H9 (cell line): ENCODE results near the gene VKORC1. TPM values are rescaled to one million over a fixed set of nuclear protein-coding genes. Genes with fewer than 3 reads are reported as not detected.

Experiments
- DNase-seq: peaks from one replicate; pipeline ENCODE4 v3.0.0-alpha.2; 2017
- H2AFZ ChIP-seq: one replicate; pipeline ENCODE4 v1.6.1; 2013; ENCODE audit warnings: mild to moderate bottlenecking, low read length, control low read depth, moderate library complexity
- H2AK5ac ChIP-seq: 2 replicates; pipeline ENCODE4 v1.6.1; 2013; ENCODE audit warnings: low read length, control low read depth, mixed read lengths; ENCODE audit not compliant: insufficient read length
- H2BK120ac ChIP-seq: one replicate; pipeline ENCODE4 v1.6.1; 2013; ENCODE audit warnings: low read depth, mild to moderate bottlenecking, low read length, control low read depth, inconsistent platforms; ENCODE audit not compliant: poor library complexity, severe bottlenecking
- H2BK12ac ChIP-seq: 2 replicates; pipeline ENCODE4 v1.6.1; 2013; ENCODE audit warnings: low read length, control low read depth, mixed read lengths, low read depth; ENCODE audit not compliant: insufficient read length
- H2BK15ac ChIP-seq: 2 replicates; pipeline ENCODE4 v1.6.1; 2013; ENCODE audit warnings: low read depth, low read length, control low read depth
- H2BK20ac ChIP-seq: one replicate; pipeline ENCODE4 v1.6.1; 2013; ENCODE audit warnings: low read depth, mild to moderate bottlenecking, low read length, control low read depth, inconsistent platforms; ENCODE audit not compliant: poor library complexity, severe bottlenecking
- H2BK5ac ChIP-seq: 2 replicates; pipeline ENCODE4 v1.6.1; 2013; ENCODE audit warnings: low read length, control low read depth, mixed read lengths; ENCODE audit not compliant: insufficient read length
- H3K14ac ChIP-seq: 2 replicates; pipeline ENCODE4 v1.6.1; 2013; ENCODE audit warnings: low read length, control low read depth; ENCODE audit not compliant: insufficient read depth
- H3K18ac ChIP-seq: 2 replicates; pipeline ENCODE4 v1.6.1; 2013; ENCODE audit warnings: low read depth, mild to moderate bottlenecking, mixed read lengths, low read length, control low read depth; ENCODE audit not compliant: insufficient read length
- H3K23ac ChIP-seq: 2 replicates; pipeline ENCODE4 v1.6.1; 2013; ENCODE audit warnings: low read length, control low read depth, mixed read lengths, low read depth; ENCODE audit not compliant: insufficient read length
- H3K23me2 ChIP-seq: 2 replicates; pipeline ENCODE4 v1.6.1; 2013; ENCODE audit warnings: low read depth, mild to moderate bottlenecking, mixed read lengths, low read length, control low read depth; ENCODE audit not compliant: insufficient read length, poor library complexity, severe bottlenecking
- H3K27ac ChIP-seq: 2 replicates; pipeline ENCODE4 v1.5.1; 2013; ENCODE audit warnings: low read length, control low read depth, mixed read lengths, low read depth; ENCODE audit not compliant: insufficient read length
- H3K27me3 ChIP-seq: 2 replicates; pipeline ENCODE4 v1.6.1; 2013; ENCODE audit warnings: low read length, control low read depth, inconsistent platforms; ENCODE audit not compliant: insufficient read depth
- H3K4ac ChIP-seq: 2 replicates; pipeline ENCODE4 v1.6.1; 2013; ENCODE audit warnings: low read depth, mild to moderate bottlenecking, control low read depth, inconsistent platforms, low read length, moderate library complexity
- H3K4me1 ChIP-seq: 2 replicates; pipeline ENCODE4 v1.6.1; 2013; ENCODE audit warnings: low read length, control low read depth, inconsistent platforms; ENCODE audit not compliant: insufficient read depth
- H3K4me2 ChIP-seq: 2 replicates; pipeline ENCODE4 v1.6.1; 2013; ENCODE audit warnings: low read length, control low read depth, mixed read lengths; ENCODE audit not compliant: insufficient read length, insufficient read depth
- H3K56ac ChIP-seq: 2 replicates; pipeline ENCODE4 v1.6.1; 2013; ENCODE audit warnings: low read depth, mild to moderate bottlenecking, mixed read lengths, low read length, control low read depth; ENCODE audit not compliant: insufficient read length
- H3K79me1 ChIP-seq: 2 replicates; pipeline ENCODE4 v1.6.1; 2013; ENCODE audit warnings: low read depth, mild to moderate bottlenecking, moderate library complexity, low read length, control low read depth, inconsistent platforms; ENCODE audit not compliant: insufficient read depth, poor library complexity, severe bottlenecking
- H3K79me2 ChIP-seq: 2 replicates; pipeline ENCODE4 v1.6.1; 2013; ENCODE audit warnings: low read length, control low read depth, inconsistent platforms; ENCODE audit not compliant: insufficient read depth
- H3K9ac ChIP-seq: 2 replicates; pipeline ENCODE4 v1.6.1; 2013; ENCODE audit warnings: low read length, control low read depth, mixed read lengths; ENCODE audit not compliant: insufficient read length; ENCODE audit errors: extremely low read depth
- H3K9me3 ChIP-seq: one replicate; pipeline ENCODE4 v1.6.1; 2013; ENCODE audit warnings: low read depth, low read length, inconsistent platforms; ENCODE audit not compliant: control insufficient read depth
- H3T11ph ChIP-seq: one replicate; pipeline ENCODE4 v1.6.1; 2013; ENCODE audit warnings: mild to moderate bottlenecking, low read length, control low read depth, inconsistent platforms
- H4K20me1 ChIP-seq: one replicate; pipeline ENCODE4 v1.6.1; 2013; ENCODE audit not compliant: control insufficient read depth, insufficient read length, insufficient read depth
- H4K5ac ChIP-seq: 2 replicates; pipeline ENCODE4 v1.6.1; 2013; ENCODE audit warnings: low read depth, mild to moderate bottlenecking, mixed read lengths, low read length, control low read depth; ENCODE audit not compliant: insufficient read length
- H4K8ac ChIP-seq: replicated peaks from 2 replicates; pipeline ENCODE4 v1.6.1; 2013; ENCODE audit warnings: low read length, control low read depth, mixed read lengths, low read depth; ENCODE audit not compliant: insufficient read length
- H4K91ac ChIP-seq: 2 replicates; pipeline ENCODE4 v1.6.1; 2013; ENCODE audit warnings: low read depth, mild to moderate bottlenecking, moderate library complexity, mixed read lengths, low read length, control low read depth; ENCODE audit not compliant: insufficient read length
- H3K27ac Mint-ChIP-seq, 3 experiments: 2 replicates in 2 of 3; 3 replicates in 1 of 3; pipeline ENCODE4 v1.8.0; 2020 to 2021; ENCODE audit warnings: mixed read lengths in 3 of 3, mild to moderate bottlenecking in 1 of 3, moderate library complexity in 1 of 3
- H3K27me3 Mint-ChIP-seq: 2 replicates; pipeline ENCODE4 v1.8.0; 2021; ENCODE audit warnings: low read depth, mild to moderate bottlenecking, moderate library complexity, mixed read lengths
- H3K36me3 Mint-ChIP-seq, 3 experiments: 2 replicates in 2 of 3; 3 replicates in 1 of 3; pipeline ENCODE4 v1.8.0; 2020 to 2021; ENCODE audit warnings: low read depth in 3 of 3, mixed read lengths in 3 of 3; ENCODE audit not compliant: insufficient read depth in 1 of 3
- H3K4me1 Mint-ChIP-seq, 2 experiments: 2 replicates each; pipeline ENCODE4 v1.8.0; 2020; ENCODE audit warnings: mixed read lengths in 2 of 2
- H3K4me3 Mint-ChIP-seq, 2 experiments: 2 replicates in 1 of 2; 3 replicates in 1 of 2; pipeline ENCODE4 v1.8.0; 2020 to 2021; ENCODE audit warnings: mild to moderate bottlenecking in 2 of 2, mixed read lengths in 2 of 2, moderate library complexity in 1 of 2
- H3K9me3 Mint-ChIP-seq, 2 experiments: 2 replicates in 1 of 2; 3 replicates in 1 of 2; pipeline ENCODE4 v1.8.0; 2020; ENCODE audit warnings: mild to moderate bottlenecking in 2 of 2, mixed read lengths in 2 of 2, moderate library complexity in 1 of 2
- WGBS: extraction: QIAGEN DNeasy Blood & Tissue Kit; methylation state at CpG from one replicate; pipeline ENCODE4 v1.1.7; 2013; ENCODE audit warnings: missing lambda C conversion rate, low lambda C conversion rate, mixed read lengths; ENCODE audit not compliant: insufficient read length; ENCODE audit errors: extremely low coverage; 5-methylcytosine and 5-hydroxymethylcytosine counted together
- total RNA-seq: library from RNA; stranded (reverse); gene quantifications from 2 replicates; pipeline ENCODE4 v1.2.1, GENCODE V29; 2021
- TF ChIP-seq, protein P1 (sequence below): fragments of 200-600 bp; sonication (generic); conservative IDR thresholded peaks from 3 replicates; pipeline ENCODE4 v1.8.0; 2021; ENCODE audit warnings: antibody characterized with exemption, mild to moderate bottlenecking

VKORC1 gene
- total RNA-seq, 1 experiment from 2014 or later: 93.9 TPM

DNA sequence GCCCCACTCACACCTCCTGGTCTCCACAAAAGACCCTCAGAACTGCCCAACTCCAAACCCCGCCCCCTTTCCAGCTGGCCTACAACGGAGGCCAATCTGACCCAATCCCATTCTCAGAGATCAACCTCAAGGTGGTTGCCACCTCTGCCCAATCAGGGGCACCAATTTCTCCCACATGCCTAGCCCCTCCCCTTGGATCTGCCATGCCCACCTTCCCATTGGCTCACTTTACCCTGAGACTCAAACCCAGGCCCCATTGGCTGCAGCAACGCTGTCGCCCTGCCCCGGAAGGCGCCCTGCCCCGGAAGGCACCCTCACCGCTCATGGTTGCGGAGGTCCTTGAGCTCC is 31.1 kb downstream of the VKORC1 start:
- Mint-ChIP-seq H3K4me3 (no peak overlapping the region), H3K27me3 (no peaks in the 10 kb centered on the region), H3K4me1 (no peaks in the 10 kb centered on the region), H3K36me3 (peaks cover 22 to 51% (median 40%) of the 10 kb centered on the region in 3 experiments), H3K27ac (peak overlapping the region in 2 of 3 experiments; percentile 23 to 39; a peak in 1 of 7 replicates), H3K9me3 (no peaks in the 10 kb centered on the region)
- no peaks in the 10 kb centered on the region for H3K4me1 ChIP-seq
- no peak overlapping the region for H3K56ac ChIP-seq
- TF ChIP-seq, protein P1, sequence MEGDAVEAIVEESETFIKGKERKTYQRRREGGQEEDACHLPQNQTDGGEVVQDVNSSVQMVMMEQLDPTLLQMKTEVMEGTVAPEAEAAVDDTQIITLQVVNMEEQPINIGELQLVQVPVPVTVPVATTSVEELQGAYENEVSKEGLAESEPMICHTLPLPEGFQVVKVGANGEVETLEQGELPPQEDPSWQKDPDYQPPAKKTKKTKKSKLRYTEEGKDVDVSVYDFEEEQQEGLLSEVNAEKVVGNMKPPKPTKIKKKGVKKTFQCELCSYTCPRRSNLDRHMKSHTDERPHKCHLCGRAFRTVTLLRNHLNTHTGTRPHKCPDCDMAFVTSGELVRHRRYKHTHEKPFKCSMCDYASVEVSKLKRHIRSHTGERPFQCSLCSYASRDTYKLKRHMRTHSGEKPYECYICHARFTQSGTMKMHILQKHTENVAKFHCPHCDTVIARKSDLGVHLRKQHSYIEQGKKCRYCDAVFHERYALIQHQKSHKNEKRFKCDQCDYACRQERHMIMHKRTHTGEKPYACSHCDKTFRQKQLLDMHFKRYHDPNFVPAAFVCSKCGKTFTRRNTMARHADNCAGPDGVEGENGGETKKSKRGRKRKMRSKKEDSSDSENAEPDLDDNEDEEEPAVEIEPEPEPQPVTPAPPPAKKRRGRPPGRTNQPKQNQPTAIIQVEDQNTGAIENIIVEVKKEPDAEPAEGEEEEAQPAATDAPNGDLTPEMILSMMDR: no peak
- no peaks in the 10 kb centered on the region for H3K27me3 ChIP-seq
- H3K9me3 ChIP-seq: no peaks in the 10 kb centered on the region
- H2AFZ ChIP-seq: no peak overlapping the region
- H4K91ac ChIP-seq: no peak overlapping the region
- H4K8ac ChIP-seq: no peak overlapping the region
- H3K9ac ChIP-seq: no peak overlapping the region
- peak; percentile 55 for DNase-seq
- H3K14ac ChIP-seq: no peak overlapping the region
- H3T11ph ChIP-seq: no peak overlapping the region
- WGBS: no CpG with 5 or more reads among the region's 9 CpGs
- no peaks in the 10 kb centered on the region for H4K20me1 ChIP-seq
- no peak overlapping the region for H3K18ac ChIP-seq
- no peak overlapping the region for H2BK120ac ChIP-seq
- no peak overlapping the region for H2BK15ac ChIP-seq
- H3K4ac ChIP-seq: no peak overlapping the region
- peaks cover 7% of the 10 kb centered on the region; the same call in 1 of the 2 replicates for H3K79me2 ChIP-seq
- no peak overlapping the region for H3K23ac ChIP-seq
- H2BK5ac ChIP-seq: no peak overlapping the region
- no peak overlapping the region for H2AK5ac ChIP-seq
- H3K4me2 ChIP-seq: no peak overlapping the region
- H3K23me2 ChIP-seq: no peaks in the 10 kb centered on the region
- no peak overlapping the region for H2BK12ac ChIP-seq
- no peak overlapping the region for H2BK20ac ChIP-seq
- H4K5ac ChIP-seq: no peak overlapping the region
- H3K27ac ChIP-seq: no peak overlapping the region
- H3K79me1 ChIP-seq: peaks cover 4% of the 10 kb centered on the region
